B cell (primary cell): ENCODE results near the gene ATAD2B. TPM values are rescaled to one million over a fixed set of nuclear protein-coding genes. Genes with fewer than 3 reads are reported as not detected.

Experiments
- ATAC-seq: fragments of 200-7000 bp; cut with Tn5 transposase; one replicate; pipeline ENCODE4 v1.10.0; 2021; ENCODE audit warnings: low read depth, mild to moderate bottlenecking, moderate number of reproducible peaks, moderate library complexity
- CTCF ChIA-PET: fragments of 350-600 bp; sonication (Branson Sonifier 250); formaldehyde crosslinking; loops from one replicate; lab custom pipeline; 2021; ENCODE audit warnings: antibody characterized with exemption, inconsistent platforms; lab: Charles Lee
- POLR2A ChIA-PET: fragments of 350-600 bp; sonication (Branson Sonifier 250); formaldehyde crosslinking; loops from one replicate; lab custom pipeline; 2021; ENCODE audit warnings: antibody characterized with exemption; lab: Charles Lee
- DNase-seq: peaks from one replicate; pipeline ENCODE4 v3.0.0; 2013
- H2AFZ ChIP-seq: 2 replicates; pipeline ENCODE4 v1.6.1; 2012; ENCODE audit warnings: mild to moderate bottlenecking, low read depth, low read length; ENCODE audit not compliant: insufficient read depth, poor library complexity, severe bottlenecking
- H3K27ac ChIP-seq, 2 donors: 1 replicate in 1 of 2; 2 replicates in 1 of 2; pipeline ENCODE4 v1.5.1; 2012 to 2013; ENCODE audit warnings: low read length in 2 of 2, mild to moderate bottlenecking in 2 of 2, moderate library complexity in 1 of 2
- H3K27me3 ChIP-seq, 4 experiments: fragments of 200-600 bp in 1 of 4; sonication (generic) in 1 of 4; replicated peaks in 1 of 4; 1 replicate in 2 of 4; 2 replicates in 2 of 4; pipeline versions ENCODE4 v1.6.1 to v1.7.0; 2013 to 2016; ENCODE audit warnings: low read length in 3 of 4, mild to moderate bottlenecking in 2 of 4, mixed read lengths in 1 of 4, moderate library complexity in 1 of 4; ENCODE audit not compliant: insufficient read depth in 4 of 4, control insufficient read depth in 3 of 4; ENCODE audit errors: control extremely low read depth in 1 of 4
- H3K36me3 ChIP-seq, 2 experiments: replicated peaks in 1 of 2; 1 replicate in 1 of 2; 2 replicates in 1 of 2; pipeline versions ENCODE4 v1.6.1 to v1.7.1; 2013; ENCODE audit warnings: low read length in 1 of 2; ENCODE audit not compliant: insufficient read depth in 2 of 2, control insufficient read depth in 1 of 2; ENCODE audit errors: control extremely low read depth in 1 of 2, extremely low read depth in 1 of 2
- H3K4me1 ChIP-seq, 2 donors: fragments of 200-600 bp in 1 of 2; sonication (generic) in 1 of 2; 1 replicate in 1 of 2; 2 replicates in 1 of 2; pipeline versions ENCODE4 v1.5.1 to v1.6.1; 2013 to 2017; ENCODE audit warnings: low read length in 2 of 2; ENCODE audit not compliant: control insufficient read depth in 2 of 2, insufficient read depth in 2 of 2
- H3K4me2 ChIP-seq: replicated peaks from 2 replicates; pipeline ENCODE3; 2012; ENCODE audit warnings: mild to moderate bottlenecking, low read depth, low read length; ENCODE audit not compliant: poor library complexity, severe bottlenecking
- H3K4me3 ChIP-seq, 5 experiments: fragments of 200-600 bp in 1 of 5; sonication (generic) in 1 of 5; 1 replicate in 3 of 5; 2 replicates in 2 of 5; pipeline versions ENCODE4 v1.5.1 to v1.7.0; 2011 to 2016; ENCODE audit warnings: low read length in 4 of 5, mild to moderate bottlenecking in 4 of 5, low read depth in 2 of 5, control low read depth in 1 of 5, moderate library complexity in 1 of 5; ENCODE audit not compliant: insufficient read depth in 1 of 5; ENCODE audit errors: control extremely low read depth in 1 of 5, extremely low read depth in 1 of 5
- H3K79me2 ChIP-seq: fragments of 200-600 bp; sonication (generic); one replicate; pipeline ENCODE4 v1.6.0; 2016; ENCODE audit warnings: low read length; ENCODE audit not compliant: control insufficient read depth, insufficient read depth
- H3K9ac ChIP-seq: fragments of 200-600 bp; sonication (generic); 2 replicates; pipeline ENCODE4 v1.6.1; 2017; ENCODE audit warnings: mild to moderate bottlenecking, low read length, moderate library complexity
- H3K9me3 ChIP-seq, 3 donors: one replicate each; pipeline versions ENCODE4 v1.6.1 to v1.7.1; 2013; ENCODE audit warnings: low read length in 2 of 3; ENCODE audit not compliant: control insufficient read depth in 2 of 3, insufficient read depth in 1 of 3; ENCODE audit errors: control extremely low read depth in 1 of 3
- H4K20me1 ChIP-seq: 2 replicates; pipeline ENCODE4 v1.6.0; 2012; ENCODE audit warnings: mild to moderate bottlenecking, low read length; ENCODE audit not compliant: insufficient read depth, control insufficient read depth, poor library complexity, severe bottlenecking
- H3K27ac Mint-ChIP-seq: one replicate; pipeline ENCODE4 v1.8.0; 2021; ENCODE audit warnings: mixed read lengths
- H3K27me3 Mint-ChIP-seq: one replicate; pipeline ENCODE4 v1.8.0; 2021; ENCODE audit warnings: mixed read lengths
- H3K4me1 Mint-ChIP-seq: one replicate; pipeline ENCODE4 v1.8.0; 2021; ENCODE audit warnings: mixed read lengths
- H3K4me3 Mint-ChIP-seq: one replicate; pipeline ENCODE4 v1.8.0; 2021; ENCODE audit warnings: mixed read lengths
- H3K9me3 Mint-ChIP-seq: one replicate; pipeline ENCODE4 v1.8.0; 2022; ENCODE audit warnings: mixed read lengths; ENCODE audit not compliant: insufficient read depth
- EZH2 ChIP-seq: IDR thresholded peaks from 2 replicates; pipeline ENCODE4 v1.6.1; 2012; ENCODE audit warnings: borderline replicate concordance, low read depth, mild to moderate bottlenecking, moderate library complexity, low read length; ENCODE audit not compliant: insufficient read depth, poor library complexity, severe bottlenecking
- WGBS: methylation state at CpG from one replicate; pipeline ENCODE4 v1.1.5; 2013; ENCODE audit warnings: missing lambda C conversion rate; ENCODE audit not compliant: insufficient coverage; 5-methylcytosine and 5-hydroxymethylcytosine counted together
- intact Hi-C: fragments of 100-400 bp; cut with micrococcal nuclease; formaldehyde crosslinking; loops from one replicate; pipeline ENCODE4 v1.10.0; 2022
- polyA plus RNA-seq: library from polyadenylated mRNA; depleted of rRNA; stranded (reverse); fragments of >200 nt; gene quantifications from 2 replicates; pipeline ENCODE4 v1.2.3, GENCODE V29; 2012
- total RNA-seq, 2 donors: library from RNA; stranded (reverse); fragments of 120-200 nt in 1 of 2; gene quantifications; 1 replicate in 1 of 2; 2 replicates in 1 of 2; pipeline versions ENCODE4 v1.2.3 to v1.2.4, GENCODE V29; 2013 to 2022
- TF ChIP-seq, protein P1 (sequence below): fragments of 200-600 bp; IDR thresholded peaks from one replicate; pipeline ENCODE4 v1.8.0; 2022; ENCODE audit warnings: antibody characterized with exemption, mild to moderate bottlenecking

ATAD2B gene
- total and polyA plus RNA-seq, 2 donors (not counting 1 experiment from before 2014, with no cell fraction given) = 5.1 to 90.8 TPM

DNA sequence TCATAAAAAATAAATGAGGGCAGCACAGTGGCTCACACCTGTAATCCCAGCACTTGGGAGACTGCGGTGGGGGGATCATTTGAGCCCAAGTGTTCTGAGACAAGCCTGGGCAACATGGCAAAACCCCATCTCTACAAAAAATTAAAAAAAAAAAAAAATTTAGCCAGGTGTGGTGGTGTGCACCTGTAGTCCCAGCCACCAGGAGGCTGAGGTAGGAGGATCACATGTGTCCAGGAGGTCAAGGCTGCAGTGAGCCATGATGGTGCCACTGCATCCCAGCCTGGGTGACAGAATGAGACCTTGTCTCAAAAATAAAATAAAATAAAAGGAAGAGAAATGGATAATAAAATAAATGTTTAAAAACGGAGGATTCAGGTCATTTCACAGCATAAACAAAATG is 113.5 kb downstream of the ATAD2B start:
- Histone ChIP-seq H3K4me1 (no peaks in the 10 kb centered on the region), H3K9ac (no peak overlapping the region), H3K27ac (no peak overlapping the region), H3K79me2 (no peaks in the 10 kb centered on the region), H3K9me3 (no peaks in the 10 kb centered on the region), H3K36me3 (peaks cover 9 to 23% of the 10 kb centered on the region in 2 experiments), H3K4me2 (no peak overlapping the region), H4K20me1 (peaks cover 5% of the 10 kb centered on the region), H3K27me3 (no peaks in the 10 kb centered on the region), H3K4me3 (no peak overlapping the region), H2AFZ (no peak overlapping the region)
- Mint-ChIP-seq H3K27me3 (no peaks in the 10 kb centered on the region), H3K4me1 (no peaks in the 10 kb centered on the region), H3K9me3 (no peaks in the 10 kb centered on the region), H3K4me3 (no peak overlapping the region), H3K27ac (no peak overlapping the region)
- POLR2A ChIA-PET = no interaction called here
- intact Hi-C loops = no loop called here
- ATAC-seq = no peak
- DNase-seq = no peak
- CTCF ChIA-PET = interaction anchor here (1.3 kb wide), 1 partner anchor 11 kb away, joined by 6 read pairs; no protein-coding TSS in a partner anchor
- TF ChIP-seq EZH2 = no peak
- TF ChIP-seq, protein P1, sequence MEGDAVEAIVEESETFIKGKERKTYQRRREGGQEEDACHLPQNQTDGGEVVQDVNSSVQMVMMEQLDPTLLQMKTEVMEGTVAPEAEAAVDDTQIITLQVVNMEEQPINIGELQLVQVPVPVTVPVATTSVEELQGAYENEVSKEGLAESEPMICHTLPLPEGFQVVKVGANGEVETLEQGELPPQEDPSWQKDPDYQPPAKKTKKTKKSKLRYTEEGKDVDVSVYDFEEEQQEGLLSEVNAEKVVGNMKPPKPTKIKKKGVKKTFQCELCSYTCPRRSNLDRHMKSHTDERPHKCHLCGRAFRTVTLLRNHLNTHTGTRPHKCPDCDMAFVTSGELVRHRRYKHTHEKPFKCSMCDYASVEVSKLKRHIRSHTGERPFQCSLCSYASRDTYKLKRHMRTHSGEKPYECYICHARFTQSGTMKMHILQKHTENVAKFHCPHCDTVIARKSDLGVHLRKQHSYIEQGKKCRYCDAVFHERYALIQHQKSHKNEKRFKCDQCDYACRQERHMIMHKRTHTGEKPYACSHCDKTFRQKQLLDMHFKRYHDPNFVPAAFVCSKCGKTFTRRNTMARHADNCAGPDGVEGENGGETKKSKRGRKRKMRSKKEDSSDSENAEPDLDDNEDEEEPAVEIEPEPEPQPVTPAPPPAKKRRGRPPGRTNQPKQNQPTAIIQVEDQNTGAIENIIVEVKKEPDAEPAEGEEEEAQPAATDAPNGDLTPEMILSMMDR = no peak
- no CpG with 5 or more reads among the region's 2 CpGs for WGBS

DNA sequence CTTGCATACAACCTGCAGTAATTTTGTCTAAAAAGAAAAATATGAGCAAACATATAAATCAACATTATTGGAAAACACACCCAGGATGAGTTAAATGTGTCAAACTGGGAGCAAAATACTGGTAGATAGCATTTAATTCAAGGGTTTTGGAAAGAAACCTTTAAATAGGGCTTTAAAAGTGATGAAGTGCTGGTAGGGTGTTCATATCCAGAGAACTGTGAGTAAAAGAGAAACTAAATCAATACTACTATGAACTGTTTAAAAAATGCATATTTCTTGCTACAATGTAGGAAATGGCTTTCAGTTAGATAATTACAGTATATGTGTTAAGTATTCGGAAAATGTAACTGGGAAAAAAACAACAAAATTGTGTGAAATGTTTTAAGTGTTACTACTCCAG is 117.8 kb downstream of the ATAD2B start:
- Histone ChIP-seq H3K9me3 (no peaks in the 10 kb centered on the region), H3K4me3 (no peak overlapping the region), H4K20me1 (peaks cover 5% of the 10 kb centered on the region), H3K36me3 (peaks cover 3 to 29% of the 10 kb centered on the region in 2 experiments), H2AFZ (no peak overlapping the region), H3K9ac (no peak overlapping the region), H3K27ac (no peak overlapping the region), H3K79me2 (no peaks in the 10 kb centered on the region), H3K27me3 (no peaks in the 10 kb centered on the region), H3K4me1 (no peaks in the 10 kb centered on the region), H3K4me2 (no peak overlapping the region)
- ChIA-PET POLR2A (no interaction called here), CTCF (interaction anchor here (0.6 kb wide), 1 partner anchor 14 kb away, joined by 3 read pairs; no protein-coding TSS in a partner anchor)
- no peak overlapping the region for H3K27ac Mint-ChIP-seq
- H3K9me3 Mint-ChIP-seq = no peaks in the 10 kb centered on the region
- TF ChIP-seq, protein P1 = no peak
- intact Hi-C loops = no loop called here
- ATAC-seq (no peak), DNase-seq (no peak)
- no peaks in the 10 kb centered on the region for H3K27me3 Mint-ChIP-seq
- no CpG with 5 or more reads among the region's 1 CpG for WGBS
- H3K4me1 Mint-ChIP-seq = no peaks in the 10 kb centered on the region
- H3K4me3 Mint-ChIP-seq = no peak overlapping the region
